ENCODE measurements around the gene KCTD5.

GRCh38 chr16:2701713-2702437 is 19.6 kb downstream of the KCTD5 start:
- TF ChIP-seq ELF1 (tag; IDR thresholded peaks at IDR 0.05) (no peak), CBFA2T3 (IDR thresholded peaks at IDR 0.05) (no peak), ARID1B (IDR thresholded peaks at IDR 0.05) (no peak), MEF2D (tag; conservative IDR thresholded peaks at IDR 0.05; ENCODE audit: low read depth) (no peak), CTCF (IDR thresholded peaks at IDR 0.05 in 2 of 3, conservative IDR thresholded peaks at IDR 0.05 in 1 of 3; ENCODE audit: insufficient read depth in 2 of 3, low read depth in 1 of 3, low read length in 3 of 3) (no peak), MAFK (IDR thresholded peaks at IDR 0.05; ENCODE audit: low read length) (no peak), POLR2A (conservative IDR thresholded peaks at IDR 0.05) (no peak), POLR2AphosphoS5 (IDR thresholded peaks at IDR 0.05; ENCODE audit: control insufficient read depth, insufficient read depth, low read depth, low read length) (no peak)
- TF ChIP-seq, protein P1, sequence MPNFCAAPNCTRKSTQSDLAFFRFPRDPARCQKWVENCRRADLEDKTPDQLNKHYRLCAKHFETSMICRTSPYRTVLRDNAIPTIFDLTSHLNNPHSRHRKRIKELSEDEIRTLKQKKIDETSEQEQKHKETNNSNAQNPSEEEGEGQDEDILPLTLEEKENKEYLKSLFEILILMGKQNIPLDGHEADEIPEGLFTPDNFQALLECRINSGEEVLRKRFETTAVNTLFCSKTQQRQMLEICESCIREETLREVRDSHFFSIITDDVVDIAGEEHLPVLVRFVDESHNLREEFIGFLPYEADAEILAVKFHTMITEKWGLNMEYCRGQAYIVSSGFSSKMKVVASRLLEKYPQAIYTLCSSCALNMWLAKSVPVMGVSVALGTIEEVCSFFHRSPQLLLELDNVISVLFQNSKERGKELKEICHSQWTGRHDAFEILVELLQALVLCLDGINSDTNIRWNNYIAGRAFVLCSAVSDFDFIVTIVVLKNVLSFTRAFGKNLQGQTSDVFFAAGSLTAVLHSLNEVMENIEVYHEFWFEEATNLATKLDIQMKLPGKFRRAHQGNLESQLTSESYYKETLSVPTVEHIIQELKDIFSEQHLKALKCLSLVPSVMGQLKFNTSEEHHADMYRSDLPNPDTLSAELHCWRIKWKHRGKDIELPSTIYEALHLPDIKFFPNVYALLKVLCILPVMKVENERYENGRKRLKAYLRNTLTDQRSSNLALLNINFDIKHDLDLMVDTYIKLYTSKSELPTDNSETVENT (CRISPR knock-in tag; IDR thresholded peaks at IDR 0.05), result no peak
